NCI-H1436 treated with DMSO at 0.1 percent for 48 hours (cell line): Measurements from ENCODE around the gene CHST15.

Experiments used
- DNase-seq: peaks from one replicate; lab custom pipeline; 2025; lab: John Stamatoyannopoulos, UW

Gene CHST15

GRCh38 chr10:124065382-124066125 lies 27.8 kb downstream of the CHST15 start:
- no peak for DNase-seq

GRCh38 chr10:124064676-124065075 lies 28.7 kb downstream of the CHST15 start:
- no peak for DNase-seq

- peak; percentile 44 for DNase-seq
Measured at GRCh38 chr10:124063750-124064603, 29.4 kb downstream of the CHST15 start.

- no peak for DNase-seq
Measured at GRCh38 chr10:124062390-124062789, 31.0 kb downstream of the CHST15 start.

GRCh38 chr10:124061030-124061429 lies 32.4 kb downstream of the CHST15 start:
- no peak for DNase-seq

GRCh38 chr10:124060148-124060720 lies 33.2 kb downstream of the CHST15 start:
- no peak for DNase-seq

- no peak for DNase-seq
Measured at GRCh38 chr10:124059551-124059950, 33.8 kb downstream of the CHST15 start.

GRCh38 chr10:124058346-124059003 lies 34.9 kb downstream of the CHST15 start:
- DNase-seq, result no peak

GRCh38 chr10:124057601-124058000 lies 35.8 kb downstream of the CHST15 start:
- DNase-seq, result no peak

- DNase-seq, result no peak
Measured at GRCh38 chr10:124056337-124056980, 36.9 kb downstream of the CHST15 start.

GRCh38 chr10:124053971-124054370 lies 39.4 kb downstream of the CHST15 start:
- no peak for DNase-seq

- no peak for DNase-seq
Measured at GRCh38 chr10:124052561-124052960, 40.8 kb downstream of the CHST15 start.

- no peak for DNase-seq
Measured at GRCh38 chr10:124050021-124051015, 43.1 kb downstream of the CHST15 start.

- no peak for DNase-seq
Measured at GRCh38 chr10:124049484-124049883, 43.9 kb downstream of the CHST15 start.

- no peak for DNase-seq
Measured at GRCh38 chr10:124048371-124049290, 44.8 kb downstream of the CHST15 start.

GRCh38 chr10:124047427-124048152 lies 45.8 kb downstream of the CHST15 start:
- DNase-seq, result no peak

GRCh38 chr10:124045801-124046355 lies 47.5 kb downstream of the CHST15 start:
- no peak for DNase-seq

- DNase-seq, result no peak
Measured at GRCh38 chr10:124045276-124045675, 48.1 kb downstream of the CHST15 start.
